SU-DHL-6 (cell line): ENCODE data around the gene EXOC7.

Experiments
- H2AFZ ChIP-seq: fragments of 200-600 bp; sonication (generic); 2 replicates; pipeline ENCODE4 v1.6.1; 2014; ENCODE audit warnings: low read depth, mild to moderate bottlenecking, moderate library complexity, mixed read lengths, antibody characterized with exemption, low read length; ENCODE audit not compliant: severe bottlenecking
- H3F3A ChIP-seq: fragments of 200-600 bp; shearing (Covaris generic); 2 replicates; pipeline ENCODE4 v1.6.0; 2016; ENCODE audit warnings: antibody characterized with exemption, mild to moderate bottlenecking; ENCODE audit not compliant: insufficient read depth
- H3K27ac ChIP-seq: fragments of 200-600 bp; sonication (generic); 2 replicates; pipeline ENCODE4 v1.5.1; 2016; ENCODE audit warnings: low read depth, mild to moderate bottlenecking, low read length, moderate library complexity, mixed read lengths
- H3K27me3 ChIP-seq: fragments of 200-600 bp; sonication (generic), shearing (Covaris generic); 2 replicates; pipeline ENCODE4 v1.6.0; 2014; ENCODE audit warnings: mild to moderate bottlenecking, low read length
- H3K36me3 ChIP-seq: fragments of 200-600 bp; sonication (generic); 2 replicates; pipeline ENCODE4 v1.6.1; 2014; ENCODE audit warnings: mild to moderate bottlenecking, low read length, mixed read lengths
- H3K4me2 ChIP-seq: fragments of 300-600, 200-600 bp; shearing (Covaris generic), sonication (generic); 2 replicates; pipeline ENCODE4 v1.6.0; 2014; ENCODE audit warnings: low read length, low read depth, mild to moderate bottlenecking; ENCODE audit not compliant: poor library complexity, severe bottlenecking
- H3K4me3 ChIP-seq: fragments of 200-600 bp; sonication (generic); 2 replicates; pipeline ENCODE4 v1.5.1; 2014; ENCODE audit warnings: antibody characterized with exemption, low read length, mild to moderate bottlenecking, mixed read lengths; ENCODE audit not compliant: insufficient read depth, poor library complexity, severe bottlenecking
- H3K79me2 ChIP-seq: fragments of 200-600 bp; sonication (generic); 2 replicates; pipeline ENCODE4 v1.6.1; 2014; ENCODE audit warnings: mild to moderate bottlenecking, low read length, moderate library complexity; ENCODE audit not compliant: insufficient read depth
- H3K9ac ChIP-seq: fragments of 200-600 bp; sonication (generic); 2 replicates; pipeline ENCODE4 v1.7.0; 2014; ENCODE audit warnings: mild to moderate bottlenecking, low read length
- H3K9me2 ChIP-seq: fragments of 200-600 bp; sonication (generic); replicated peaks from 2 replicates; pipeline ENCODE4 v1.6.1; 2014; ENCODE audit warnings: low read length; ENCODE audit not compliant: insufficient read depth
- H3K9me3 ChIP-seq: fragments of 200-600 bp; sonication (generic); 2 replicates; pipeline ENCODE4 v1.6.1; 2014; ENCODE audit warnings: low read length, mixed read lengths; ENCODE audit not compliant: insufficient read depth
- H4K20me1 ChIP-seq: fragments of 200-600 bp; sonication (generic); 2 replicates; pipeline ENCODE4 v1.6.1; 2014; ENCODE audit warnings: low read depth, mild to moderate bottlenecking, antibody characterized with exemption, low read length, moderate library complexity, mixed read lengths
- CTCF ChIP-seq: fragments of 200-600 bp; sonication (generic); IDR thresholded peaks from one replicate; pipeline ENCODE4 v1.5.1; 2017; ENCODE audit warnings: antibody characterized with exemption, mild to moderate bottlenecking, low read length, moderate library complexity; ENCODE audit not compliant: insufficient read depth, poor library complexity, severe bottlenecking
- EZH2phosphoT487 ChIP-seq: fragments of 200-600 bp; sonication (generic), shearing (Covaris generic); conservative IDR thresholded peaks from 2 replicates; pipeline ENCODE4 v1.6.1; 2018; ENCODE audit warnings: mild to moderate bottlenecking, antibody characterized with exemption, low read length, moderate library complexity, mixed read lengths

EXOC7 gene

GRCh38 chr17:76094046-76094445 lies 9.5 kb downstream of the EXOC7 start:
- H3K4me2 ChIP-seq, result no peak overlapping the region
- H3K4me3 ChIP-seq, result no peak overlapping the region
- TF ChIP-seq EZH2phosphoT487 (no peak), CTCF (no peak)
- H2AFZ ChIP-seq, result no peak overlapping the region
- H3K27me3 ChIP-seq, result no peaks in the 10 kb centered on the region
- no peaks in the 10 kb centered on the region for H3K36me3 ChIP-seq
- H3K9ac ChIP-seq, result no peak overlapping the region
- no peaks in the 10 kb centered on the region for H4K20me1 ChIP-seq
- H3K9me2 ChIP-seq, result no peaks in the 10 kb centered on the region
- no peaks in the 10 kb centered on the region for H3K79me2 ChIP-seq
- H3K27ac ChIP-seq, result no peak overlapping the region
- H3F3A ChIP-seq, result no peaks in the 10 kb centered on the region
- H3K9me3 ChIP-seq, result no peaks in the 10 kb centered on the region

GRCh38 chr17:76092526-76093413 lies 10.8 kb downstream of the EXOC7 start:
- Histone ChIP-seq H3K4me2 (no peak overlapping the region), H3K9ac (no peak overlapping the region), H3K79me2 (no peaks in the 10 kb centered on the region), H3K9me2 (no peaks in the 10 kb centered on the region), H3K27ac (no peak overlapping the region), H4K20me1 (no peaks in the 10 kb centered on the region), H3K27me3 (no peaks in the 10 kb centered on the region), H2AFZ (no peak overlapping the region), H3K4me3 (no peak overlapping the region), H3K9me3 (no peaks in the 10 kb centered on the region), H3K36me3 (no peaks in the 10 kb centered on the region), H3F3A (no peaks in the 10 kb centered on the region)
- no peak for TF ChIP-seq CTCF
- no peak for TF ChIP-seq EZH2phosphoT487

GRCh38 chr17:76091526-76092286 lies 11.9 kb downstream of the EXOC7 start:
- Histone ChIP-seq H2AFZ (no peak overlapping the region), H3F3A (no peaks in the 10 kb centered on the region), H3K79me2 (no peaks in the 10 kb centered on the region), H3K36me3 (no peaks in the 10 kb centered on the region), H3K4me2 (no peak overlapping the region), H3K4me3 (no peak overlapping the region), H3K9me2 (no peaks in the 10 kb centered on the region), H3K27me3 (no peaks in the 10 kb centered on the region), H3K27ac (no peak overlapping the region), H3K9ac (no peak overlapping the region), H3K9me3 (no peaks in the 10 kb centered on the region), H4K20me1 (no peaks in the 10 kb centered on the region)
- TF ChIP-seq EZH2phosphoT487 (no peak), CTCF (no peak)
